CD14-positive monocyte (primary cell): ENCODE measurements around the gene EXOC4. TPM values are rescaled to one million over a fixed set of nuclear protein-coding genes. Genes with fewer than 3 reads are reported as not detected.

Experiments
- DNase-seq, 3 donors: peaks; one replicate each; pipeline ENCODE4 v3.0.0-alpha.2; 2011 to 2022
- H2AFZ ChIP-seq: 2 replicates; pipeline ENCODE4 v1.6.0; 2012; ENCODE audit warnings: mild to moderate bottlenecking, low read depth, low read length, inconsistent platforms; ENCODE audit not compliant: insufficient read depth, poor library complexity, severe bottlenecking
- H3K27ac ChIP-seq, 2 donors: 1 replicate in 1 of 2; 2 replicates in 1 of 2; pipeline ENCODE4 v1.5.1; 2012 to 2013; ENCODE audit warnings: low read length in 2 of 2, control low read depth in 1 of 2, inconsistent platforms in 1 of 2, low read depth in 1 of 2, mild to moderate bottlenecking in 1 of 2
- H3K27me3 ChIP-seq, 2 donors: one replicate each; pipeline versions ENCODE4 v1.6.0 to v1.6.1; 2011 to 2013; ENCODE audit warnings: low read length in 2 of 2; ENCODE audit not compliant: control insufficient read depth in 2 of 2, insufficient read depth in 2 of 2
- H3K36me3 ChIP-seq, 2 donors: replicated peaks in 1 of 2; 1 replicate in 1 of 2; 2 replicates in 1 of 2; pipeline versions ENCODE4 v1.5.1 to v1.6.1; 2012 to 2013; ENCODE audit warnings: low read length in 2 of 2, control low read depth in 1 of 2, inconsistent platforms in 1 of 2, mild to moderate bottlenecking in 1 of 2; ENCODE audit not compliant: insufficient read depth in 2 of 2, control insufficient read depth in 1 of 2
- H3K4me1 ChIP-seq, 2 donors: 1 replicate in 1 of 2; 2 replicates in 1 of 2; pipeline versions ENCODE4 v1.5.1 to v1.6.1; 2012 to 2013; ENCODE audit warnings: low read length in 2 of 2, control low read depth in 1 of 2, inconsistent platforms in 1 of 2, mild to moderate bottlenecking in 1 of 2, moderate library complexity in 1 of 2; ENCODE audit not compliant: insufficient read depth in 2 of 2, control insufficient read depth in 1 of 2
- H3K4me2 ChIP-seq: replicated peaks from 2 replicates; pipeline ENCODE3; 2012; ENCODE audit warnings: low read length, moderate library complexity, mild to moderate bottlenecking; ENCODE audit not compliant: poor library complexity, severe bottlenecking; ENCODE audit errors: extremely low read depth
- H3K4me3 ChIP-seq, 3 experiments: fragments of 200-600 bp in 1 of 3; sonication (generic) in 1 of 3; replicated peaks in 1 of 3; 1 replicate in 2 of 3; 2 replicates in 1 of 3; pipeline ENCODE4 v1.5.1; 2011 to 2013; ENCODE audit warnings: low read length in 3 of 3, mild to moderate bottlenecking in 3 of 3, control low read depth in 2 of 3, low read depth in 2 of 3, inconsistent platforms in 1 of 3, moderate library complexity in 1 of 3
- H3K79me2 ChIP-seq: 2 replicates; pipeline ENCODE4 v1.6.0; 2012; ENCODE audit warnings: mild to moderate bottlenecking, control low read depth, inconsistent platforms, low read length, moderate library complexity; ENCODE audit not compliant: insufficient read depth
- H3K9ac ChIP-seq: 2 replicates; pipeline ENCODE4 v1.6.0; 2017; ENCODE audit warnings: low read length, mild to moderate bottlenecking; ENCODE audit not compliant: insufficient read depth, poor library complexity, severe bottlenecking
- H3K9me3 ChIP-seq, 2 donors: replicated peaks in 1 of 2; 1 replicate in 1 of 2; 2 replicates in 1 of 2; pipeline versions ENCODE4 v1.5.1 to v1.6.1; 2012 to 2013; ENCODE audit warnings: low read length in 2 of 2, control low read depth in 1 of 2; ENCODE audit not compliant: control insufficient read depth in 1 of 2, insufficient read depth in 1 of 2
- H4K20me1 ChIP-seq: 2 replicates; pipeline ENCODE4 v1.6.0; 2012; ENCODE audit warnings: mild to moderate bottlenecking, low read length, control low read depth, moderate library complexity; ENCODE audit not compliant: insufficient read depth
- H3K27ac Mint-ChIP-seq, 7 donors: one replicate each; pipeline ENCODE4 v1.8.0; 2020; ENCODE audit warnings: mild to moderate bottlenecking in 7 of 7, mixed read lengths in 7 of 7, moderate library complexity in 6 of 7, inconsistent platforms in 2 of 7
- H3K27me3 Mint-ChIP-seq, 3 donors: one replicate each; pipeline ENCODE4 v1.8.0; 2021 to 2022; ENCODE audit warnings: low read depth in 3 of 3, mild to moderate bottlenecking in 3 of 3, mixed read lengths in 3 of 3, moderate library complexity in 3 of 3, inconsistent platforms in 1 of 3
- H3K36me3 Mint-ChIP-seq, 2 donors: one replicate each; pipeline ENCODE4 v1.8.0; 2020; ENCODE audit warnings: mixed read lengths in 2 of 2, inconsistent platforms in 1 of 2, mild to moderate bottlenecking in 1 of 2
- H3K4me1 Mint-ChIP-seq: one replicate; pipeline ENCODE4 v1.8.0; 2020; ENCODE audit warnings: mild to moderate bottlenecking, mixed read lengths
- H3K4me3 Mint-ChIP-seq, 2 donors: one replicate each; pipeline ENCODE4 v1.8.0; 2020; ENCODE audit warnings: mild to moderate bottlenecking in 2 of 2, mixed read lengths in 2 of 2, moderate library complexity in 1 of 2
- H3K9me3 Mint-ChIP-seq, 7 donors: one replicate each; pipeline ENCODE4 v1.8.0; 2020 to 2022; ENCODE audit warnings: mixed read lengths in 7 of 7, mild to moderate bottlenecking in 6 of 7, moderate library complexity in 6 of 7, inconsistent platforms in 2 of 7
- CTCF ChIP-seq: fragments of 200-600 bp; IDR thresholded peaks from one replicate; pipeline ENCODE4 v1.8.0; 2022; ENCODE audit warnings: antibody characterized with exemption, mild to moderate bottlenecking
- WGBS: methylation state at CpG from one replicate; pipeline ENCODE4 v1.1.5; 2013; ENCODE audit warnings: missing lambda C conversion rate; ENCODE audit not compliant: insufficient coverage; 5-methylcytosine and 5-hydroxymethylcytosine counted together
- intact Hi-C, 2 donors: fragments of 100-400 bp; cut with micrococcal nuclease; formaldehyde crosslinking; loops; one replicate each; pipeline versions ENCODE4 v1.15.0 to v1.15.1; 2023
- polyA plus RNA-seq, 3 donors: library from polyadenylated mRNA; depleted of rRNA in 1 of 3; unstranded in 2 of 3; stranded (reverse) in 1 of 3; fragments of 300-500 nt in 2 of 3; fragments of >200 nt in 1 of 3; fragmentation: Illumina TruSeq in 2 of 3; gene quantifications; 1 replicate in 2 of 3; 2 replicates in 1 of 3; pipeline ENCODE4 v1.2.3, GENCODE V29; 2012 to 2021

The EXOC4 gene
- polyA plus RNA-seq, 3 donors: 20.6 to 22.3 (median 22.3) TPM

GRCh38 chr7:134070673-134071072, 817.8 kb downstream of the EXOC4 start:
- no peaks in the 10 kb centered on the region for H3K4me1 Mint-ChIP-seq

GRCh38 chr7:134071355-134072331, 818.8 kb downstream of the EXOC4 start:
- intact Hi-C loops: no loop called here

More at GRCh38 chr7:134070673-134071072, 817.8 kb downstream of the EXOC4 start:
- Mint-ChIP-seq H3K36me3 (peaks cover 10 to 19% of the 10 kb centered on the region in 2 donors), H3K4me3 (no peak overlapping the region), H3K27me3 (peaks cover 0 to 1% (median 0%) of the 10 kb centered on the region in 3 donors), H3K27ac (no peak overlapping the region), H3K9me3 (peaks cover 3 to 11% (median 8%) of the 10 kb centered on the region in 7 donors)
- WGBS: no CpG with 5 or more reads among the region's 3 CpGs
- H2AFZ ChIP-seq: no peak overlapping the region
- H3K4me1 ChIP-seq: no peaks in the 10 kb centered on the region
- no peak overlapping the region for H3K4me3 ChIP-seq
- DNase-seq: no peak
- no peaks in the 10 kb centered on the region for H3K79me2 ChIP-seq
- no peaks in the 10 kb centered on the region for H3K27me3 ChIP-seq
- no peaks in the 10 kb centered on the region for H4K20me1 ChIP-seq
- no peak overlapping the region for H3K4me2 ChIP-seq
- intact Hi-C loops: no loop called here
- no peaks in the 10 kb centered on the region for H3K36me3 ChIP-seq
- TF ChIP-seq CTCF: no peak
- peaks cover 0 to 3% of the 10 kb centered on the region in 2 donors for H3K9me3 ChIP-seq
- no peak overlapping the region for H3K27ac ChIP-seq
- no peak overlapping the region for H3K9ac ChIP-seq

More at GRCh38 chr7:134071355-134072331, 818.8 kb downstream of the EXOC4 start:
- Histone ChIP-seq H3K27ac (no peak overlapping the region), H4K20me1 (no peaks in the 10 kb centered on the region), H3K36me3 (no peaks in the 10 kb centered on the region), H3K79me2 (no peaks in the 10 kb centered on the region), H3K9ac (no peak overlapping the region), H3K4me3 (no peak overlapping the region), H2AFZ (no peak overlapping the region), H3K9me3 (peaks cover 0 to 5% of the 10 kb centered on the region in 2 donors), H3K4me1 (no peaks in the 10 kb centered on the region), H3K27me3 (no peaks in the 10 kb centered on the region), H3K4me2 (no peak overlapping the region)
- Mint-ChIP-seq H3K27ac (peak overlapping the region in 2 of 7 donors; percentile 8 to 77), H3K4me1 (no peaks in the 10 kb centered on the region), H3K27me3 (peaks cover 0 to 1% (median 0%) of the 10 kb centered on the region in 3 donors), H3K9me3 (peaks cover 5 to 12% (median 9%) of the 10 kb centered on the region in 7 donors), H3K4me3 (no peak overlapping the region), H3K36me3 (peaks cover 10 to 25% of the 10 kb centered on the region in 2 donors)
- no peak for TF ChIP-seq CTCF
- DNase-seq: no peak
